Ascending aorta (tissue), 2 donors: ENCODE results near the gene ADAMTS7. TPM values are rescaled to one million over a fixed set of nuclear protein-coding genes. Genes with fewer than 3 reads are reported as not detected.
"Not testable (repeated sequence)": the region's sequence is repeated elsewhere in the genome, so short reads cannot be mapped to it uniquely, and the experiment has no call there.

Experiments
- DNase-seq, 2 donors: peaks; one replicate each; pipeline ENCODE4 v3.0.0-alpha.2; 2019; ENCODE audit warnings: low spot score in 2 of 2
- H3K27ac ChIP-seq, 2 donors: fragments of 200-600 bp; sonication (generic); one replicate each; pipeline ENCODE4 v1.5.1; 2016 to 2017; ENCODE audit warnings: mild to moderate bottlenecking in 1 of 2
- H3K27me3 ChIP-seq: fragments of 200-600 bp; sonication (generic); one replicate; pipeline ENCODE4 v1.5.1; 2017
- H3K36me3 ChIP-seq, 2 donors: fragments of 200-600 bp; sonication (generic); one replicate each; pipeline ENCODE4 v1.5.1; 2016
- H3K4me1 ChIP-seq, 2 donors: fragments of 200-600 bp; sonication (generic); one replicate each; pipeline ENCODE4 v1.5.1; 2016 to 2017; ENCODE audit warnings: mild to moderate bottlenecking in 1 of 2
- H3K4me3 ChIP-seq, 2 donors: fragments of 200-600 bp; sonication (generic); one replicate each; pipeline ENCODE4 v1.5.1; 2016 to 2017; ENCODE audit warnings: mild to moderate bottlenecking in 1 of 2
- H3K9me3 ChIP-seq, 2 donors: fragments of 200-600 bp; sonication (generic); one replicate each; pipeline ENCODE4 v1.5.1; 2016
- intact Hi-C: fragments of 100-400 bp; cut with DNase I; formaldehyde crosslinking; loops from one replicate; pipeline ENCODE4 v1.15.1; 2023
- total RNA-seq: library from RNA; depleted of rRNA; stranded (reverse); fragments of >200 nt; gene quantifications from one replicate; pipeline ENCODE4 v1.1.0, GENCODE V29; 2016
- TF ChIP-seq, protein P1 (sequence below), 3 experiments: fragments of 200-600 bp in 2 of 3; fragments of 450-650 bp in 1 of 3; sonication (generic) in 2 of 3; IDR thresholded peaks; one replicate each; pipeline ENCODE4 v1.5.1; 2016 to 2019; ENCODE audit warnings: antibody characterized with exemption in 3 of 3, mild to moderate bottlenecking in 1 of 3, moderate library complexity in 1 of 3

Gene ADAMTS7
- total RNA-seq, 1 donor from 2014 or later: 33.3 TPM

DNA sequence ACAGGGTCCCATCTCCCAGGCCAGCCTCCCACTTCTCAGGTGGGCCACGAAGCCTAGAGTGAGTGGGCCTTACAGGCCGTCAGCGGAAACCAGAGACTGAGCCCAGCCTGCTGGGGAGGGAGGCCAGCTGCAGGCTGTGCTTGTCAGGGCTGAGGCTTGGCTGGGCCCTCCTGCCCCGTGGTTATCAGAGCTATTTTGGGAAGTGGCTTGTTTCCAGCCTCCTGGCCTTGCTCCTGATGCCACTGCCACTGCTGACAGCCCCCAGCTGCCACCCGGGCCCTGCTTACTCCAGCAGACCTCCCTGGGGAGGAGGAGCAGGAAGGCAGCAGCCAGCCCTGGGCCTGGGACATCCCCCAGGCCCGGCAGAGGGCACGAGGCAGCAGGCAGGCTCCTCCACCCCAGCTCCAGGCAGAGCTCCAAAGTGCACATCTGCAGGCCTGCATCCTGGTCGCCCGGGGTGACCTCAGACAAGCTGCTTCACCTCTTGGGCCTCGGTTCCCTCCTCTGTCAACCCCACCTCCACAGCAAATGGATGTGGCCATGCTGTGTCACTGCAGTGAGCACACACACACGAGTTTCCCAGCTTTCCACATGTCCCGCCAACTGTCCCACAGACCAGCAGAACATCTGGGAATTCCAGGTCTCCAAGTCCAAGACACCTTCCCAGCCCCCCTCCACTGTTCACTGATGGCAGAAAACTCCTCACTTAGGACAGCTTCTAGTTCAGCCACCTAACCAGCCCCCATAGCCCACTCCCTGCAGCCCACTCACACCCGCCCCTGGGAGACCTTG, 51.0 kb downstream of the ADAMTS7 start:
- Histone ChIP-seq H3K4me1 (peaks cover 17 to 27% of the 10 kb centered on the region in 2 donors), H3K27ac (peak overlapping the region; percentile 78), H3K4me3 (peak overlapping the region in 1 of 2 donors; percentile 31)
- intact Hi-C loops, H3K27me3 ChIP-seq, H3K36me3 ChIP-seq, H3K9me3 ChIP-seq: not testable (repeated sequence)
- TF ChIP-seq, protein P1, sequence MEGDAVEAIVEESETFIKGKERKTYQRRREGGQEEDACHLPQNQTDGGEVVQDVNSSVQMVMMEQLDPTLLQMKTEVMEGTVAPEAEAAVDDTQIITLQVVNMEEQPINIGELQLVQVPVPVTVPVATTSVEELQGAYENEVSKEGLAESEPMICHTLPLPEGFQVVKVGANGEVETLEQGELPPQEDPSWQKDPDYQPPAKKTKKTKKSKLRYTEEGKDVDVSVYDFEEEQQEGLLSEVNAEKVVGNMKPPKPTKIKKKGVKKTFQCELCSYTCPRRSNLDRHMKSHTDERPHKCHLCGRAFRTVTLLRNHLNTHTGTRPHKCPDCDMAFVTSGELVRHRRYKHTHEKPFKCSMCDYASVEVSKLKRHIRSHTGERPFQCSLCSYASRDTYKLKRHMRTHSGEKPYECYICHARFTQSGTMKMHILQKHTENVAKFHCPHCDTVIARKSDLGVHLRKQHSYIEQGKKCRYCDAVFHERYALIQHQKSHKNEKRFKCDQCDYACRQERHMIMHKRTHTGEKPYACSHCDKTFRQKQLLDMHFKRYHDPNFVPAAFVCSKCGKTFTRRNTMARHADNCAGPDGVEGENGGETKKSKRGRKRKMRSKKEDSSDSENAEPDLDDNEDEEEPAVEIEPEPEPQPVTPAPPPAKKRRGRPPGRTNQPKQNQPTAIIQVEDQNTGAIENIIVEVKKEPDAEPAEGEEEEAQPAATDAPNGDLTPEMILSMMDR (IDR thresholded peaks at IDR 0.05): peak in 2 of 3 experiments; percentile 9 to 10
- DNase-seq: peak in 1 of 2 donors; percentile 78

GRCh38 chr15:78759361-78759998, 51.8 kb downstream of the ADAMTS7 start:
- Histone ChIP-seq H3K4me1 (peaks cover 17 to 31% of the 10 kb centered on the region in 2 donors), H3K4me3 (peak overlapping the region in 1 of 2 donors; percentile 31), H3K27ac (peak overlapping the region; percentile 78)
- not testable (repeated sequence) for H3K9me3 ChIP-seq, H3K27me3 ChIP-seq, H3K36me3 ChIP-seq
- intact Hi-C loops: loop anchor here (5.0 to 10.0 kb wide), 4 partner anchors 53 to 225 kb away; partner anchors contain the start of gene ADAMTS7
- DNase-seq: peak in 1 of 2 donors; percentile 61

GRCh38 chr15:78758486-78759200, 52.6 kb downstream of the ADAMTS7 start:
- peak overlapping the region; percentile 78 for H3K27ac ChIP-seq

GRCh38 chr15:78758084-78758483, 53.2 kb downstream of the ADAMTS7 start:
- not testable (repeated sequence) for H3K9me3 ChIP-seq, H3K27me3 ChIP-seq, DNase-seq, H3K36me3 ChIP-seq, H3K4me3 ChIP-seq
- H3K27ac ChIP-seq: peak overlapping the region; percentile 78
- peaks cover 17 to 31% of the 10 kb centered on the region in 2 donors for H3K4me1 ChIP-seq
- intact Hi-C loops: loop anchor here (5.0 to 10.0 kb wide), 4 partner anchors 54 to 227 kb away; partner anchors contain the start of gene ADAMTS7

More at GRCh38 chr15:78758486-78759200, 52.6 kb downstream of the ADAMTS7 start:
- not testable (repeated sequence) for H3K9me3 ChIP-seq, H3K27me3 ChIP-seq, H3K4me3 ChIP-seq, DNase-seq, H3K36me3 ChIP-seq
- intact Hi-C loops: loop anchor here (5.0 to 10.0 kb wide), 4 partner anchors 54 to 226 kb away; partner anchors contain the start of gene ADAMTS7
- H3K4me1 ChIP-seq: peaks cover 17 to 31% of the 10 kb centered on the region in 2 donors

GRCh38 chr15:78757636-78757905, 53.7 kb downstream of the ADAMTS7 start:
- TF ChIP-seq, protein P1 (IDR thresholded peaks at IDR 0.05): no peak
- no peaks in the 10 kb centered on the region for H3K36me3 ChIP-seq
- no peaks in the 10 kb centered on the region for H3K9me3 ChIP-seq
- peak overlapping the region; percentile 78 to 81 for H3K27ac ChIP-seq
- H3K4me1 ChIP-seq: peaks cover 17 to 31% of the 10 kb centered on the region in 2 donors
- no peaks in the 10 kb centered on the region for H3K27me3 ChIP-seq
- intact Hi-C loops: loop anchor here (2.0 to 10.0 kb wide), 5 partner anchors 55 to 227 kb away; partner anchors contain the start of genes ADAMTS7 and MORF4L1
- H3K4me3 ChIP-seq: no peak overlapping the region
- DNase-seq: no peak

DNA sequence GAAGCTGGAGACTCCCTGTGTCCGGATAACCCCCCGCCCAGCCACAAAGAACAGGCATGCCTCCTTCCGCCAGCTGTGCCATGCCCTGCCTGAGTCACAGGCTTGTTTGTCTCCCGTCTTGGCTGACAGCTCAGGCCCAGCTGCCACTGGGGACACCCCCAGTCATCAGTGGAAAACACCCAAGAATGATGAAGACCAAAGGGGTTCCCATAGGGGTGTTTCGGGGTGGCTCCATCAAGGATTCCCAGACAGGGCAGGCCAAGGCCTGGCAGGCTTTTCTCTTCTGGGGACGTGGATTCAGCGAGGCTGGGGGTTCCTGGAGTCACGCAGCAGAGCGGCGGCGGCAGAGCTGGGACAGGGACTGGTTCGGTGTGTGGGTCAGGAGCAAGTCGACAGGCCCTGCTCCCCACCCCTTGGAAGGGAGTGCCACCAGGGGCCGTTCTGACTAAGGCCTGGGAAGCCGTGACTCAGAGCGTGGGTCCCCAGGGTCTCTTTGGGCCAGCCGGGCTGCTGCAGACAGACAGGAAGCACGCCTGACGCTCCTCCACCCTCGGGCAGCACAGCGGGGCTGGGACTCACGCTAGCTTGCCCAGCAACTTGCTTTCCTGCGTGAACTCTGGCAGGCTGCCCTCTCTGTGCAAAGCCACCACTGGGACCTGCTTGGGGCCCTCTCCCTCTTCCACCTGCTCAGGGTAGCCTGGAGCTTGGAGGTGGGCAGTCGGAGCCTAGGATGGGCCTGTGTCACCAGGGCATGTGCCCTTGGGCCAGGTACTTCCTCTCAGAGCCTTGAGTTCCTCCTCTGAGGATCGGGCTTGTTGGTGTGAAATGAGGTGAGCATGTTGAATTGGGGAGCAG, 54.3 kb downstream of the ADAMTS7 start:
- not testable (repeated sequence) for H3K4me3 ChIP-seq, H3K36me3 ChIP-seq, H3K9me3 ChIP-seq, H3K27me3 ChIP-seq
- peak; percentile 84 to 96 for DNase-seq
- Histone ChIP-seq H3K27ac (peak overlapping the region; percentile 78 to 81), H3K4me1 (peaks cover 17 to 31% of the 10 kb centered on the region in 2 donors)
- intact Hi-C loops: loop anchor here (2.0 to 10.0 kb wide), 5 partner anchors 55 to 228 kb away; partner anchors contain the start of genes ADAMTS7 and MORF4L1
- TF ChIP-seq, protein P1 (IDR thresholded peaks at IDR 0.05): peak in 1 of 3 experiments; percentile 9
